Nephron (organoid): ENCODE results near the gene MIGA1.
"Not testable (repeated sequence)": the region's sequence is repeated elsewhere in the genome, so short reads cannot be mapped to it uniquely, and the experiment has no call there.

Experiments used
- H3K27ac Mint-ChIP-seq, 3 experiments: 2 replicates each; pipeline ENCODE4 v1.8.0; 2020; ENCODE audit warnings: mixed read lengths in 3 of 3, mild to moderate bottlenecking in 2 of 3, moderate library complexity in 1 of 3
- H3K27me3 Mint-ChIP-seq: 2 replicates; pipeline ENCODE4 v1.8.0; 2021; ENCODE audit warnings: low read depth, mild to moderate bottlenecking, moderate library complexity, mixed read lengths
- H3K36me3 Mint-ChIP-seq: 2 replicates; pipeline ENCODE4 v1.8.0; 2020; ENCODE audit warnings: low read depth, mixed read lengths
- H3K4me1 Mint-ChIP-seq: 2 replicates; pipeline ENCODE4 v1.8.0; 2020; ENCODE audit warnings: mixed read lengths
- H3K4me3 Mint-ChIP-seq, 3 experiments: 2 replicates each; pipeline ENCODE4 v1.8.0; 2020; ENCODE audit warnings: mild to moderate bottlenecking in 3 of 3, mixed read lengths in 3 of 3, moderate library complexity in 2 of 3
- H3K9me3 Mint-ChIP-seq: 2 replicates; pipeline ENCODE4 v1.8.0; 2020; ENCODE audit warnings: mixed read lengths
- CTCF ChIP-seq, 3 experiments: fragments of 200-600 bp; sonication (generic); IDR thresholded peaks; one replicate each; pipeline ENCODE4 v1.5.0; 2021; ENCODE audit warnings: antibody characterized with exemption in 3 of 3; ENCODE audit not compliant: unreplicated experiment in 3 of 3

Gene MIGA1

GRCh38 chr1:77794550-77794949, 15.1 kb downstream of the MIGA1 start:
- H3K9me3 Mint-ChIP-seq: peaks cover under 1% of the 10 kb centered on the region
- H3K4me3 Mint-ChIP-seq: no peak overlapping the region
- no peaks in the 10 kb centered on the region for H3K27me3 Mint-ChIP-seq
- peaks cover 26% of the 10 kb centered on the region for H3K36me3 Mint-ChIP-seq
- no peak overlapping the region for H3K27ac Mint-ChIP-seq
- no peaks in the 10 kb centered on the region for H3K4me1 Mint-ChIP-seq
- no peak for TF ChIP-seq CTCF (IDR thresholded peaks at IDR 0.05; ENCODE audit: unreplicated experiment in 3 of 3)

- Mint-ChIP-seq H3K4me3 (no peak overlapping the region), H3K9me3 (no peaks in the 10 kb centered on the region), H3K36me3 (peaks cover 17% of the 10 kb centered on the region), H3K4me1 (no peaks in the 10 kb centered on the region), H3K27me3 (no peaks in the 10 kb centered on the region), H3K27ac (no peak overlapping the region)
- no peak for TF ChIP-seq CTCF (IDR thresholded peaks at IDR 0.05; ENCODE audit: unreplicated experiment in 3 of 3)
Measured at GRCh38 chr1:77796695-77797405, 17.4 kb downstream of the MIGA1 start.

- H3K9me3 Mint-ChIP-seq: no peaks in the 10 kb centered on the region
Measured at GRCh38 chr1:77797991-77798390, 18.5 kb downstream of the MIGA1 start.

GRCh38 chr1:77802026-77802425, 22.6 kb downstream of the MIGA1 start:
- H3K9me3 Mint-ChIP-seq: no peaks in the 10 kb centered on the region
- no peaks in the 10 kb centered on the region for H3K27me3 Mint-ChIP-seq
- H3K4me1 Mint-ChIP-seq: no peaks in the 10 kb centered on the region
- no peak overlapping the region for H3K27ac Mint-ChIP-seq
- no peak for TF ChIP-seq CTCF (IDR thresholded peaks at IDR 0.05; ENCODE audit: unreplicated experiment in 3 of 3)
- peaks cover 30% of the 10 kb centered on the region for H3K36me3 Mint-ChIP-seq
- H3K4me3 Mint-ChIP-seq: no peak overlapping the region

More at GRCh38 chr1:77797991-77798390, 18.5 kb downstream of the MIGA1 start:
- no peak for TF ChIP-seq CTCF (IDR thresholded peaks at IDR 0.05; ENCODE audit: unreplicated experiment in 3 of 3)
- Mint-ChIP-seq H3K27me3 (no peaks in the 10 kb centered on the region), H3K4me3 (no peak overlapping the region), H3K4me1 (no peaks in the 10 kb centered on the region), H3K36me3 (peaks cover 21% of the 10 kb centered on the region), H3K27ac (no peak overlapping the region)

GRCh38 chr1:77803371-77803770, 23.9 kb downstream of the MIGA1 start:
- no peaks in the 10 kb centered on the region for H3K4me1 Mint-ChIP-seq
- H3K4me3 Mint-ChIP-seq: no peak overlapping the region
- no peaks in the 10 kb centered on the region for H3K27me3 Mint-ChIP-seq
- no peak overlapping the region for H3K27ac Mint-ChIP-seq
- no peak for TF ChIP-seq CTCF (IDR thresholded peaks at IDR 0.05; ENCODE audit: unreplicated experiment in 3 of 3)
- peaks cover 36% of the 10 kb centered on the region for H3K36me3 Mint-ChIP-seq
- H3K9me3 Mint-ChIP-seq: no peaks in the 10 kb centered on the region

- H3K9me3 Mint-ChIP-seq, H3K4me3 Mint-ChIP-seq, H3K27ac Mint-ChIP-seq, H3K4me1 Mint-ChIP-seq, H3K27me3 Mint-ChIP-seq: not testable (repeated sequence)
- H3K36me3 Mint-ChIP-seq: peaks cover 41% of the 10 kb centered on the region
Measured at GRCh38 chr1:77809787-77810462, 30.5 kb downstream of the MIGA1 start.

- not testable (repeated sequence) for H3K27me3 Mint-ChIP-seq
Measured at GRCh38 chr1:77811589-77811988, 32.1 kb downstream of the MIGA1 start.

More at GRCh38 chr1:77811589-77811988, 32.1 kb downstream of the MIGA1 start:
- not testable (repeated sequence) for H3K9me3 Mint-ChIP-seq, H3K4me3 Mint-ChIP-seq, H3K27ac Mint-ChIP-seq, H3K4me1 Mint-ChIP-seq
- H3K36me3 Mint-ChIP-seq: peaks cover 43% of the 10 kb centered on the region
